ENCODE data around the gene ZNF594. TPM values are rescaled to one million over a fixed set of nuclear protein-coding genes. Genes with fewer than 3 reads are reported as not detected.
"Not testable (repeated sequence)": the region's sequence is repeated elsewhere in the genome, so short reads cannot be mapped to it uniquely, and the experiment has no call there.

ZNF594 gene
- total and polyA plus RNA-seq, 3 donors from 2014 or later: 5.8 to 41.3 (median 31.3) TPM

- Histone ChIP-seq H3K27me3 (no peaks in the 10 kb centered on the region), H3K4me1 (no peaks in the 10 kb centered on the region), H3K27ac (no peak overlapping the region), H3K4me3 (no peak overlapping the region), H3K36me3 (ENCODE audit: low read depth, missing control alignments) (no peaks in the 10 kb centered on the region), H3K9me3 (no peaks in the 10 kb centered on the region)
- TF ChIP-seq CTCF (IDR thresholded peaks at IDR 0.05) (no peak), POLR2A (IDR thresholded peaks at IDR 0.05) (no peak)
- DNase-seq: no peak
- intact Hi-C loops (cut with DNase I; ENCODE audit: low total_unique reads): no loop called here
- 85 to 90% methylated on average over 5 of the region's 5 CpGs for WGBS, 2 donors
These were observed 28.4 kb upstream of the ZNF594 start for GRCh38 chr17:5220074-5220473.

- WGBS, 2 donors: 89 to 98% methylated on average over 6 of the region's 6 CpGs
- no peaks in the 10 kb centered on the region for H3K27me3 ChIP-seq
- no peaks in the 10 kb centered on the region for H3K9me3 ChIP-seq
- no peaks in the 10 kb centered on the region for H3K36me3 ChIP-seq (ENCODE audit: low read depth, missing control alignments)
- no peak for TF ChIP-seq POLR2A (IDR thresholded peaks at IDR 0.05)
- TF ChIP-seq CTCF (IDR thresholded peaks at IDR 0.05): no peak
- H3K4me3 ChIP-seq: no peak overlapping the region
- no peak overlapping the region for H3K27ac ChIP-seq
- intact Hi-C loops (cut with DNase I; ENCODE audit: low total_unique reads): no loop called here
- H3K4me1 ChIP-seq: no peaks in the 10 kb centered on the region
- DNase-seq: no peak
These were observed 27.9 kb upstream of the ZNF594 start for GRCh38 chr17:5219536-5219935.

- H3K4me1 ChIP-seq; H3K9me3 ChIP-seq; H3K27me3 ChIP-seq; H3K27ac ChIP-seq; DNase-seq; H3K4me3 ChIP-seq; H3K36me3 ChIP-seq (ENCODE audit: low read depth, missing control alignments); intact Hi-C loops (cut with DNase I; ENCODE audit: low total_unique reads): not testable (repeated sequence)
- WGBS, 2 donors: 91 to 100% methylated on average over 4 of the region's 5 CpGs
These were observed 25.9 kb upstream of the ZNF594 start for GRCh38 chr17:5217562-5217961.

- Histone ChIP-seq H3K4me3 (no peak overlapping the region), H3K27ac (no peak overlapping the region), H3K27me3 (no peaks in the 10 kb centered on the region), H3K9me3 (no peaks in the 10 kb centered on the region), H3K4me1 (no peaks in the 10 kb centered on the region), H3K36me3 (ENCODE audit: low read depth, missing control alignments) (no peaks in the 10 kb centered on the region)
- no peak for DNase-seq
- WGBS, 2 donors: 93 to 94% methylated on average over 7 of the region's 7 CpGs
- TF ChIP-seq POLR2A (IDR thresholded peaks at IDR 0.05) (no peak), CTCF (IDR thresholded peaks at IDR 0.05) (no peak)
- intact Hi-C loops (cut with DNase I; ENCODE audit: low total_unique reads): no loop called here
These were observed 19.8 kb upstream of the ZNF594 start for GRCh38 chr17:5211458-5211857.

GRCh38 chr17:5210614-5211252 is 19.1 kb upstream of the ZNF594 start:
- Histone ChIP-seq H3K4me1 (no peaks in the 10 kb centered on the region), H3K4me3 (no peak overlapping the region), H3K36me3 (ENCODE audit: low read depth, missing control alignments) (no peaks in the 10 kb centered on the region), H3K27ac (no peak overlapping the region), H3K27me3 (no peaks in the 10 kb centered on the region), H3K9me3 (no peaks in the 10 kb centered on the region)
- WGBS, 2 donors: 90 to 94% methylated on average over 8 of the region's 8 CpGs
- TF ChIP-seq CTCF (IDR thresholded peaks at IDR 0.05) (no peak), POLR2A (IDR thresholded peaks at IDR 0.05) (no peak)
- intact Hi-C loops (cut with DNase I; ENCODE audit: low total_unique reads): no loop called here
- DNase-seq: no peak

Measured in testis (tissue), 3 donors.